ENCODE data around the gene USP40. TPM values are rescaled to one million over a fixed set of nuclear protein-coding genes. Genes with fewer than 3 reads are reported as not detected.

The USP40 gene
- total RNA-seq, 1 donor from 2014 or later = 41.5 TPM

- peak overlapping the region; percentile 52 for H3K27ac Mint-ChIP-seq
- H3K9me3 Mint-ChIP-seq = no peaks in the 10 kb centered on the region
- no peaks in the 10 kb centered on the region for H3K27me3 Mint-ChIP-seq
- H3K4me1 Mint-ChIP-seq (ENCODE audit: unreplicated experiment) = peaks cover 14% of the 10 kb centered on the region
- no peak for DNase-seq (ENCODE audit: extremely low spot score, unreplicated experiment)
- H3K4me3 Mint-ChIP-seq = no peak overlapping the region
- peaks cover 21% of the 10 kb centered on the region for H3K36me3 Mint-ChIP-seq
- TF ChIP-seq CTCF (conservative IDR thresholded peaks at IDR 0.05) = no peak
These were observed 85.0 kb downstream of the USP40 start for GRCh38 chr2:233481368-233482142.

- H3K36me3 Mint-ChIP-seq = peaks cover 16% of the 10 kb centered on the region
- no peaks in the 10 kb centered on the region for H3K9me3 Mint-ChIP-seq
- TF ChIP-seq CTCF (conservative IDR thresholded peaks at IDR 0.05) = no peak
- H3K4me1 Mint-ChIP-seq (ENCODE audit: unreplicated experiment) = peaks cover 7% of the 10 kb centered on the region
- no peaks in the 10 kb centered on the region for H3K27me3 Mint-ChIP-seq
- no peak for DNase-seq (ENCODE audit: extremely low spot score, unreplicated experiment)
- peak overlapping the region; percentile 52 for H3K27ac Mint-ChIP-seq
- H3K4me3 Mint-ChIP-seq = no peak overlapping the region
These were observed 85.9 kb downstream of the USP40 start for GRCh38 chr2:233480490-233481202.

GRCh38 chr2:233479616-233480489, 86.7 kb downstream of the USP40 start:
- peaks cover 11% of the 10 kb centered on the region for H3K36me3 Mint-ChIP-seq
- no peak overlapping the region for H3K4me3 Mint-ChIP-seq
- H3K4me1 Mint-ChIP-seq (ENCODE audit: unreplicated experiment) = peaks cover 7% of the 10 kb centered on the region
- no peak for DNase-seq (ENCODE audit: extremely low spot score, unreplicated experiment)
- H3K27me3 Mint-ChIP-seq = no peaks in the 10 kb centered on the region
- H3K27ac Mint-ChIP-seq = no peak overlapping the region
- no peaks in the 10 kb centered on the region for H3K9me3 Mint-ChIP-seq
- TF ChIP-seq CTCF (conservative IDR thresholded peaks at IDR 0.05) = no peak

- Mint-ChIP-seq H3K9me3 (no peaks in the 10 kb centered on the region), H3K27ac (no peak overlapping the region), H3K36me3 (peaks cover 4% of the 10 kb centered on the region), H3K27me3 (no peaks in the 10 kb centered on the region), H3K4me1 (ENCODE audit: unreplicated experiment) (peaks cover 7% of the 10 kb centered on the region), H3K4me3 (no peak overlapping the region)
- DNase-seq (ENCODE audit: extremely low spot score, unreplicated experiment) = no peak
- TF ChIP-seq CTCF (conservative IDR thresholded peaks at IDR 0.05) = no peak
These were observed 88.8 kb downstream of the USP40 start for GRCh38 chr2:233477548-233478433.
